ENCODE data around the gene RPL10. TPM values are rescaled to one million over a fixed set of nuclear protein-coding genes. Genes with fewer than 3 reads are reported as not detected.

The RPL10 gene
- total and polyA plus RNA-seq, 2 of the 8 experiments (the other 6 are each of a cell fraction or from before 2014, with no cell fraction given), result 2,633 to 4,293 TPM

- Histone ChIP-seq H3K14ac (ENCODE audit: insufficient read length) (no peak overlapping the region), H3K4ac (replicated peaks; ENCODE audit: insufficient read length, low read depth, low read length) (no peak overlapping the region), H3K9me3 (ENCODE audit: insufficient read depth in 2 of 2, low read depth in 1 of 2, low read length in 1 of 2) (no peaks in the 10 kb centered on the region), H4K5ac (ENCODE audit: insufficient read length, low read depth, low read length) (no peak overlapping the region), H4K8ac (ENCODE audit: extremely low read depth, insufficient read depth, low read length) (no peak overlapping the region), H3K27ac (ENCODE audit: low read depth, low read length) (no peak overlapping the region), H3K18ac (ENCODE audit: extremely low read depth, low read length) (no peak overlapping the region), H4K91ac (replicated peaks; ENCODE audit: insufficient read length, low read length) (no peak overlapping the region), H2AK5ac (ENCODE audit: low read depth, low read length) (no peak overlapping the region), H3K9ac (replicated peaks in 1 of 4; ENCODE audit: extremely low read depth in 1 of 4, low read depth in 3 of 4, low read length in 3 of 4) (no peak overlapping the region), H3K79me2 (ENCODE audit: control insufficient read depth in 1 of 2, insufficient read depth in 2 of 2, low read length in 2 of 2) (no peaks in the 10 kb centered on the region; a peak in 1 of 4 replicates), H3K4me3 (ENCODE audit: extremely low read depth in 1 of 4, insufficient read depth in 2 of 4, low read depth in 3 of 4, low read length in 4 of 4) (no peak overlapping the region), H3K23ac (ENCODE audit: insufficient read length) (no peak overlapping the region), H2BK120ac (replicated peaks; ENCODE audit: low read depth, low read length) (no peak overlapping the region), H3K4me1 (replicated peaks in 1 of 4; ENCODE audit: control insufficient read depth in 3 of 4, insufficient read depth in 4 of 4, low read length in 3 of 4) (no peaks in the 10 kb centered on the region), H2AFZ (ENCODE audit: low read length) (no peak overlapping the region), H2BK20ac (ENCODE audit: low read length) (no peak overlapping the region), H4K20me1 (replicated peaks in 1 of 2; ENCODE audit: control insufficient read depth in 1 of 2, insufficient read depth in 2 of 2, low read length in 2 of 2) (peaks cover 7 to 44% of the 10 kb centered on the region in 2 experiments), H2BK12ac (ENCODE audit: low read depth, low read length) (no peak overlapping the region), H3K4me2 (ENCODE audit: insufficient read depth in 1 of 2, low read depth in 2 of 2, low read length in 2 of 2) (no peak overlapping the region), H2BK15ac (ENCODE audit: low read length) (no peak overlapping the region), H3K23me2 (ENCODE audit: low read depth, low read length) (no peaks in the 10 kb centered on the region), H3K79me1 (ENCODE audit: low read depth, low read length) (no peaks in the 10 kb centered on the region; the same call in 1 of the 2 replicates), H3K36me3 (ENCODE audit: control insufficient read depth in 2 of 4, insufficient read depth in 4 of 4, low read length in 3 of 4) (peaks cover 41 to 99% (median 84%) of the 10 kb centered on the region in 4 experiments), H2BK5ac (ENCODE audit: low read depth, low read length) (no peak overlapping the region), H3K27me3 (replicated peaks in 1 of 4; ENCODE audit: control insufficient read depth in 3 of 4, extremely low read depth in 1 of 4, insufficient read depth in 3 of 4, low read length in 3 of 4) (no peaks in the 10 kb centered on the region), H3K56ac (replicated peaks; ENCODE audit: insufficient read length, low read depth, low read length) (no peak overlapping the region)
- POLR2A ChIA-PET (ENCODE audit: partially characterized antibody), result interaction anchor here (1.0 to 15.6 kb wide), 5 partner anchors 7 to 45 kb away, joined by 3 to 348 read pairs (median 12); partner anchors contain the start of gene RPL10
- TF ChIP-seq EGR1 (IDR thresholded peaks at IDR 0.05; ENCODE audit: borderline replicate concordance, low read depth, low read length) (no peak), POLR2AphosphoS5 (IDR thresholded peaks at IDR 0.05; ENCODE audit: low read depth, low read length) (peak; percentile 30; the same call in 1 of the 2 replicates), POLR2A (IDR thresholded peaks at IDR 0.05; ENCODE audit: control extremely low read depth in 1 of 2, low read depth in 2 of 2, low read length in 2 of 2) (peak in 1 of 2 experiments; percentile 51; a peak in 1 of 3 replicates), TBP (IDR thresholded peaks at IDR 0.05; ENCODE audit: low read depth, low read length) (no peak)
- FAIRE-seq (no peak), DNase-seq (ENCODE audit: low read depth in 1 of 2, low spot score in 2 of 2) (no peak)
- WGBS, 2 experiments (ENCODE audit: extremely low coverage in 1 of 2, insufficient coverage in 1 of 2, insufficient read length in 1 of 2, insufficient replicate concordance in 2 of 2, low coverage in 1 of 2, low lambda C conversion rate in 2 of 2, missing lambda C conversion rate in 1 of 2), result 100% methylated on average over 5 of the region's 12 CpGs; no CpG with 5 or more reads in 1 of the 2 experiments
- CTCF ChIA-PET (ENCODE audit: partially characterized antibody), result interaction anchor here (0.9 kb wide), 1 partner anchor 17 kb away, joined by 3 read pairs; no protein-coding TSS in a partner anchor
Observed at GRCh38 chrX:154355776-154356140, 42.4 kb upstream of the RPL10 start.
